Esophagus squamous epithelium (tissue), 4 donors: ENCODE data around the gene ST6GAL1.

Experiments
- CTCF ChIP-seq, 6 experiments: fragments of 450-650 bp in 4 of 6; fragments of 200-600 bp in 2 of 6; sonication (generic) in 2 of 6; IDR thresholded peaks; one replicate each; pipeline ENCODE4 v1.5.1; 2016 to 2019; ENCODE audit warnings: antibody characterized with exemption in 6 of 6, mild to moderate bottlenecking in 4 of 6, moderate library complexity in 4 of 6
- POLR2A ChIP-seq, 4 donors: fragments of 450-650 bp; IDR thresholded peaks; one replicate each; pipeline ENCODE4 v1.6.1; 2017; ENCODE audit warnings: antibody characterized with exemption in 4 of 4, mild to moderate bottlenecking in 4 of 4, moderate library complexity in 3 of 4

- TF ChIP-seq CTCF (IDR thresholded peaks at IDR 0.05) (no peak), POLR2A (IDR thresholded peaks at IDR 0.05) (no peak)
Measured at GRCh38 chr3:187086831-187087230, 156.5 kb downstream of the ST6GAL1 start.
